SU-DHL-6 (cell line): Measurements from ENCODE around the gene ST14.
A peak's percentile ranks its signal among the peaks of the same experiment; 100 is the strongest.

Source experiments
- H2AFZ ChIP-seq: fragments of 200-600 bp; sonication (generic); 2 replicates; pipeline ENCODE4 v1.6.1; 2014; ENCODE audit warnings: low read depth, mild to moderate bottlenecking, moderate library complexity, mixed read lengths, antibody characterized with exemption, low read length; ENCODE audit not compliant: severe bottlenecking
- H3F3A ChIP-seq: fragments of 200-600 bp; shearing (Covaris generic); 2 replicates; pipeline ENCODE4 v1.6.0; 2016; ENCODE audit warnings: antibody characterized with exemption, mild to moderate bottlenecking; ENCODE audit not compliant: insufficient read depth
- H3K27ac ChIP-seq: fragments of 200-600 bp; sonication (generic); 2 replicates; pipeline ENCODE4 v1.5.1; 2016; ENCODE audit warnings: low read depth, mild to moderate bottlenecking, low read length, moderate library complexity, mixed read lengths
- H3K27me3 ChIP-seq: fragments of 200-600 bp; sonication (generic), shearing (Covaris generic); 2 replicates; pipeline ENCODE4 v1.6.0; 2014; ENCODE audit warnings: mild to moderate bottlenecking, low read length
- H3K36me3 ChIP-seq: fragments of 200-600 bp; sonication (generic); 2 replicates; pipeline ENCODE4 v1.6.1; 2014; ENCODE audit warnings: mild to moderate bottlenecking, low read length, mixed read lengths
- H3K4me2 ChIP-seq: fragments of 300-600, 200-600 bp; shearing (Covaris generic), sonication (generic); 2 replicates; pipeline ENCODE4 v1.6.0; 2014; ENCODE audit warnings: low read length, low read depth, mild to moderate bottlenecking; ENCODE audit not compliant: poor library complexity, severe bottlenecking
- H3K4me3 ChIP-seq: fragments of 200-600 bp; sonication (generic); 2 replicates; pipeline ENCODE4 v1.5.1; 2014; ENCODE audit warnings: antibody characterized with exemption, low read length, mild to moderate bottlenecking, mixed read lengths; ENCODE audit not compliant: insufficient read depth, poor library complexity, severe bottlenecking
- H3K79me2 ChIP-seq: fragments of 200-600 bp; sonication (generic); 2 replicates; pipeline ENCODE4 v1.6.1; 2014; ENCODE audit warnings: mild to moderate bottlenecking, low read length, moderate library complexity; ENCODE audit not compliant: insufficient read depth
- H3K9ac ChIP-seq: fragments of 200-600 bp; sonication (generic); 2 replicates; pipeline ENCODE4 v1.7.0; 2014; ENCODE audit warnings: mild to moderate bottlenecking, low read length
- H3K9me2 ChIP-seq: fragments of 200-600 bp; sonication (generic); replicated peaks from 2 replicates; pipeline ENCODE4 v1.6.1; 2014; ENCODE audit warnings: low read length; ENCODE audit not compliant: insufficient read depth
- H3K9me3 ChIP-seq: fragments of 200-600 bp; sonication (generic); 2 replicates; pipeline ENCODE4 v1.6.1; 2014; ENCODE audit warnings: low read length, mixed read lengths; ENCODE audit not compliant: insufficient read depth
- H4K20me1 ChIP-seq: fragments of 200-600 bp; sonication (generic); 2 replicates; pipeline ENCODE4 v1.6.1; 2014; ENCODE audit warnings: low read depth, mild to moderate bottlenecking, antibody characterized with exemption, low read length, moderate library complexity, mixed read lengths
- EZH2phosphoT487 ChIP-seq: fragments of 200-600 bp; sonication (generic), shearing (Covaris generic); conservative IDR thresholded peaks from 2 replicates; pipeline ENCODE4 v1.6.1; 2018; ENCODE audit warnings: mild to moderate bottlenecking, antibody characterized with exemption, low read length, moderate library complexity, mixed read lengths
- TF ChIP-seq, protein P1 (sequence below): fragments of 200-600 bp; sonication (generic); IDR thresholded peaks from one replicate; pipeline ENCODE4 v1.5.1; 2017; ENCODE audit warnings: antibody characterized with exemption, mild to moderate bottlenecking, low read length, moderate library complexity; ENCODE audit not compliant: insufficient read depth, poor library complexity, severe bottlenecking

ST14 gene

DNA sequence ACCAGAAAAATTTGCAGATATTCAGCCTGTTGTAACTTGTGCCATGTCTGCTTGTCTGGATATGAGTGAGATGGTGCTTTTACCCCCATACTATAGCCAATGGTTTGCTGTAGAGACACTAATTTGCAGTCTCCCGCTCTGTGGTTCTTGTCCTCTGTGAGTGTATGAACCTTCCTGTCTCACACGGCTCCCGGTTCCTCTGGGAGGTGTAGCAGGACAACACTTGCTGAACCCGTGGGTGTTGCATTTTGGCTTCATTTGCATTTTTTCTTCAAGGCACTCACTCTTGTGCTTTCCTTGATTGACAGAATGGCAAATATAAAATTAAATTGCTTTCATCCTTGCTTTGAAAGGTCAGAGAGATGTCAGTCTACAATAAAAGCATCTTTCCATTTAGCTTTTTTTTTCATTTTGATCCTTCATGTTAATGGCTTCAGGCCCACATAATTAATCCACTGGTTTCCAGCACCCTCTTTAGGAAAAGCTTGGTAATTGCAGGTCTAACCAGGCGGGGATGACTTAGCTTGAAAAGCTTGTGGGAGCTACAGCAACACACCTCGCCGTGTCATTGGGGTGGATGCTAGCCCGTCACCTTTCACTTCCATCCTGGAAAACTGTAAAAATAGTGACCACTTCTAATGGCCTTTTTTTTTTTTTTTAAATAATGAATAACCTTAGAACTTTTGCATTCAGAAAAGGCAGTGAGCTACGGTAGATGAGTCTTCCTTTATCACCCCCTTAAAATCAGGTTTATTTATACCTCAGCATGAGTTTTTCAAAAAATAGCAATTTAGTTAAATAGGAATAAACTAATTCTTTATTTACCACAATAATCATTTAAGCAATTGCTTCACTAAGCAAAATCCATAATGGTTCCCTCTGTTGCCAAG, 27.4 kb upstream of the ST14 start:
- Histone ChIP-seq H3K9me3 (no peaks in the 10 kb centered on the region), H3K9me2 (no peaks in the 10 kb centered on the region), H3K79me2 (peaks cover 16% of the 10 kb centered on the region; the same call in 1 of the 2 replicates), H4K20me1 (no peaks in the 10 kb centered on the region), H2AFZ (no peak overlapping the region), H3K4me3 (no peak overlapping the region), H3K36me3 (peaks cover 9% of the 10 kb centered on the region; the same call in 1 of the 2 replicates), H3F3A (peaks cover 9% of the 10 kb centered on the region; the same call in 1 of the 2 replicates), H3K27ac (peak overlapping the region; percentile 56), H3K4me2 (no peak overlapping the region), H3K9ac (no peak overlapping the region), H3K27me3 (no peaks in the 10 kb centered on the region)
- TF ChIP-seq, protein P1, sequence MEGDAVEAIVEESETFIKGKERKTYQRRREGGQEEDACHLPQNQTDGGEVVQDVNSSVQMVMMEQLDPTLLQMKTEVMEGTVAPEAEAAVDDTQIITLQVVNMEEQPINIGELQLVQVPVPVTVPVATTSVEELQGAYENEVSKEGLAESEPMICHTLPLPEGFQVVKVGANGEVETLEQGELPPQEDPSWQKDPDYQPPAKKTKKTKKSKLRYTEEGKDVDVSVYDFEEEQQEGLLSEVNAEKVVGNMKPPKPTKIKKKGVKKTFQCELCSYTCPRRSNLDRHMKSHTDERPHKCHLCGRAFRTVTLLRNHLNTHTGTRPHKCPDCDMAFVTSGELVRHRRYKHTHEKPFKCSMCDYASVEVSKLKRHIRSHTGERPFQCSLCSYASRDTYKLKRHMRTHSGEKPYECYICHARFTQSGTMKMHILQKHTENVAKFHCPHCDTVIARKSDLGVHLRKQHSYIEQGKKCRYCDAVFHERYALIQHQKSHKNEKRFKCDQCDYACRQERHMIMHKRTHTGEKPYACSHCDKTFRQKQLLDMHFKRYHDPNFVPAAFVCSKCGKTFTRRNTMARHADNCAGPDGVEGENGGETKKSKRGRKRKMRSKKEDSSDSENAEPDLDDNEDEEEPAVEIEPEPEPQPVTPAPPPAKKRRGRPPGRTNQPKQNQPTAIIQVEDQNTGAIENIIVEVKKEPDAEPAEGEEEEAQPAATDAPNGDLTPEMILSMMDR = peak; percentile 43
- TF ChIP-seq EZH2phosphoT487 = no peak

DNA sequence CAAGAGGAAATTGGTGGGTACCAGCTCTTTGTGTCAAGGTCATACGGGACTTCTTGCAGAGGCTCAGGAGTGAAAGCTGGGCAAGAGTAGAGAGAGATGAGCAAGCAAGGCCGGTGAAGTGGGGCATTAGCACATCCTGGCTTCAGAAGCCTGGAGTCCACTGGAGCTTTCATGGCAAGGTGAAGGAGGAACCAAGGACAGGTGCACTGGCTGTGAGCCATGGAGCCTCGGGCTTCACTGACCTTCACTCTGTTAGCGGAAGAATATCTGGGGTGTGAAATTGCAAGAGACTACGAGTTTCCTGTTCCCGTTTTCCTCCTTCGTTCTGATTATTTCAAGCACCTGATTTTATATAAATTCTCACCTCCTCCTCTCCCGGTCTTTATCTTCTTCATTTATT, 25.9 kb upstream of the ST14 start:
- Histone ChIP-seq H4K20me1 (no peaks in the 10 kb centered on the region), H3K4me3 (no peak overlapping the region), H2AFZ (no peak overlapping the region), H3K79me2 (peaks cover 16% of the 10 kb centered on the region; the same call in 1 of the 2 replicates), H3K4me2 (no peak overlapping the region), H3K9me2 (no peaks in the 10 kb centered on the region), H3F3A (0 out of 2 replicates have a peak, but pooled peaks cover 4% of the 10 kb centered on the region), H3K36me3 (peaks cover 6% of the 10 kb centered on the region; the same call in 1 of the 2 replicates), H3K9me3 (no peaks in the 10 kb centered on the region), H3K27me3 (no peaks in the 10 kb centered on the region), H3K9ac (no peak overlapping the region), H3K27ac (no peak overlapping the region)
- TF ChIP-seq, protein P1 = no peak
- no peak for TF ChIP-seq EZH2phosphoT487

DNA sequence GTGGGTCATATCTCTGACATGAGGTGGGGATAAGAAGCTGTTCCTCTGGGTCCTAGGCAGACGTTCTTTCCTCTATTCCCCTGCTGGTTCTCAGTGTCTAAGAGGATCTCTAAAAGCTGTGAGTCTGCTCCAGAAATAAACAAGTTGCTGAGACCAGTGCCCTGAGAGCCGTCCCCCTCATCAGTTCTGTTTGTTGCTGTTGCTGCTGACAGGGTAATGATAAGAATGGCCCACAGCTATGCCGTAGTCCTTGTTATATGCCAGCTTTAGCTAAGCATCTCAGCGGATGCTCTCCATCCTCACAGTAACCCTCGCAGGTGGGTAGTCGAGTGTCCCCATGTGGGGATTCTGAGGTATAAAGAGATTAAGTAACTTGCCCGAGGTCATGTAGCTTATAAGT, 23.5 kb upstream of the ST14 start:
- H3K27ac ChIP-seq = no peak overlapping the region
- H3K9me3 ChIP-seq = no peaks in the 10 kb centered on the region
- H3K79me2 ChIP-seq = peaks cover 16% of the 10 kb centered on the region; the same call in 1 of the 2 replicates
- no peak overlapping the region for H3K9ac ChIP-seq
- H3K27me3 ChIP-seq = no peaks in the 10 kb centered on the region
- no peak overlapping the region for H2AFZ ChIP-seq
- no peaks in the 10 kb centered on the region for H3K9me2 ChIP-seq
- TF ChIP-seq EZH2phosphoT487 = no peak
- TF ChIP-seq, protein P1 = no peak
- H4K20me1 ChIP-seq = no peaks in the 10 kb centered on the region
- H3F3A ChIP-seq = 0 out of 2 replicates have a peak, but pooled peaks cover 4% of the 10 kb centered on the region
- H3K36me3 ChIP-seq = peaks cover 3% of the 10 kb centered on the region; the same call in 1 of the 2 replicates
- H3K4me3 ChIP-seq = no peak overlapping the region
- H3K4me2 ChIP-seq = no peak overlapping the region
